Activated T-cell treated with anti-CD3 and anti-CD28 coated beads, Interleukin-2, amount 50 U/mL, for 72 hours (primary cell): ENCODE measurements around the gene C3. TPM values are rescaled to one million over a fixed set of nuclear protein-coding genes. Genes with fewer than 3 reads are reported as not detected.
"Not testable (repeated sequence)": the region's sequence is repeated elsewhere in the genome, so short reads cannot be mapped to it uniquely, and the experiment has no call there.

Source experiments
- ATAC-seq, 2 donors: fragments of 150-1000 bp; cut with Tn5 transposase; replicated peaks in 1 of 2; 2 replicates each; pipeline ENCODE4 v1.10.0; 2021; ENCODE audit warnings: moderate library complexity in 2 of 2, mild to moderate bottlenecking in 1 of 2
- DNase-seq, 2 donors: peaks; one replicate each; pipeline ENCODE4 v3.0.0; 2021 to 2022; ENCODE audit warnings: mixed read lengths in 1 of 2
- H3K27ac Mint-ChIP-seq: one replicate; pipeline ENCODE4 v1.8.0; 2022; ENCODE audit warnings: mild to moderate bottlenecking, moderate library complexity, mixed read lengths
- H3K27me3 Mint-ChIP-seq: one replicate; pipeline ENCODE4 v1.8.0; 2022; ENCODE audit warnings: low read depth, mixed read lengths
- H3K36me3 Mint-ChIP-seq, 2 donors: one replicate each; pipeline ENCODE4 v1.8.0; 2022; ENCODE audit warnings: mixed read lengths in 2 of 2, mild to moderate bottlenecking in 1 of 2; ENCODE audit not compliant: insufficient read depth in 2 of 2
- H3K4me1 Mint-ChIP-seq: one replicate; pipeline ENCODE4 v1.8.0; 2022; ENCODE audit warnings: low read depth, mixed read lengths
- H3K4me3 Mint-ChIP-seq, 2 donors: one replicate each; pipeline ENCODE4 v1.8.0; 2022; ENCODE audit warnings: mild to moderate bottlenecking in 2 of 2, mixed read lengths in 2 of 2, moderate library complexity in 2 of 2
- H3K9me3 Mint-ChIP-seq, 2 donors: one replicate each; pipeline ENCODE4 v1.8.0; 2022; ENCODE audit warnings: mixed read lengths in 2 of 2
- total RNA-seq, 2 donors: library from RNA; stranded (reverse); gene quantifications; one replicate each; pipeline ENCODE4 v1.2.3, GENCODE V29; 2022

The C3 gene
- total RNA-seq, result 1 to 10 TPM; 1.8 to 2.5 TPM

DNA sequence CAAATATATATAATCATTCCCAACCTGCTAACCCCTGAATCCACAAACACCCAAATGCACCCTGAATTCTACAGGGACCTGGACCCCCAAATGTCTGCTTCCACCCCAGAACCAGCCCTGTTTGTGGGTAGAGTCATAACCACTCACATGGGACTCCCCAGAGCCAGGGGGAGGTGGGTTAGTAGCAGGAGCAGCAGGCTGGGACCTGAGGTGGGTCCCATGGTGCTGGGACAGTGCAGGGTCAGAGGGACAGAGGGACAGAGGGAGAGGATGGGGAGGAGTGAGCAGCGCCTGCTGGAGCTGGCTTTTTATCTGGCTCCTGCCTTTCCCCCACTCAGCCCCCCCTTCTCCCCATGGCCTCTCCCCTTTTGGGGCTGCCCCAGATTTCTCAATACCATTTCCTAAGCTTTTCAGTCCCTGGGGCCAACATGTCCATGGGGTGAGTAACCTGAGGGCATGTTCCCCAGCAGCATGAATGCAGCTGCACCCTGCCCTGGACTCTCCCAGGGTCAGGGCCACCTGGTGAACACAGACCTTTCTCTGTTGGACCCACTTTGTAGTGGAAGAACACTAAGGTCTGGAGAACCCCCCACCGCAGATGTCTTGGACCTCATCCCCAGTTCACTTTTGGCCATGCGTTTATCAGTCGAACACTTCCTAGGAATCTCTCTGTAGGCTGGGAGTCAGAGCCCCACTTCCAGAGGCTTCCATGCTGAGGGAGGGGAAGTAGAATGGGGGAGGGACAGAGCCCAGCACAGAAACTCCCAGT, at the start of gene C3:
Gene C3, minus strand, starts transcription at position 282 of the 769 bp plus-strand sequence. Its CDS starts 61 bp downstream, at position 221.
- H3K4me1 Mint-ChIP-seq, result peaks cover 26% of the 10 kb centered on the region
- DNase-seq (no peak), ATAC-seq (peak; percentile 22)
- no peak within 1 kb of the TSS for H3K27ac Mint-ChIP-seq
- peaks cover 7% of the 10 kb centered on the region for H3K27me3 Mint-ChIP-seq
- H3K9me3 Mint-ChIP-seq, result peaks cover 3 to 5% of the 10 kb centered on the region in 2 donors
- H3K4me3 Mint-ChIP-seq, result no peak within 1 kb of the TSS
- peaks cover 0 to 4% of the 10 kb centered on the region in 2 donors for H3K36me3 Mint-ChIP-seq

- peaks cover 49% of the 10 kb centered on the region for H3K4me1 Mint-ChIP-seq
- peak overlapping the region; percentile 76 for H3K27ac Mint-ChIP-seq
- no peaks in the 10 kb centered on the region for H3K27me3 Mint-ChIP-seq
- DNase-seq (peak in 1 of 2 donors; percentile 23), ATAC-seq (no peak)
- peak overlapping the region in 1 of 2 donors; percentile 23 for H3K4me3 Mint-ChIP-seq
- H3K9me3 Mint-ChIP-seq, result peaks cover 0 to 4% of the 10 kb centered on the region in 2 donors
- peaks cover 4 to 8% of the 10 kb centered on the region in 2 donors for H3K36me3 Mint-ChIP-seq
These were observed 48.7 kb upstream of the C3 start for GRCh38 chr19:6769006-6769619.

GRCh38 chr19:6768236-6768785, 47.9 kb upstream of the C3 start:
- peaks cover 43% of the 10 kb centered on the region for H3K4me1 Mint-ChIP-seq
- peak in 1 of 2 donors; percentile 18 for DNase-seq
- peak overlapping the region; percentile 87 to 91 for H3K4me3 Mint-ChIP-seq
- no peak for ATAC-seq
- no peaks in the 10 kb centered on the region for H3K27me3 Mint-ChIP-seq
- H3K9me3 Mint-ChIP-seq, result peaks cover 0 to 4% of the 10 kb centered on the region in 2 donors
- peak overlapping the region; percentile 76 for H3K27ac Mint-ChIP-seq
- peaks cover 0 to 5% of the 10 kb centered on the region in 2 donors for H3K36me3 Mint-ChIP-seq

DNA sequence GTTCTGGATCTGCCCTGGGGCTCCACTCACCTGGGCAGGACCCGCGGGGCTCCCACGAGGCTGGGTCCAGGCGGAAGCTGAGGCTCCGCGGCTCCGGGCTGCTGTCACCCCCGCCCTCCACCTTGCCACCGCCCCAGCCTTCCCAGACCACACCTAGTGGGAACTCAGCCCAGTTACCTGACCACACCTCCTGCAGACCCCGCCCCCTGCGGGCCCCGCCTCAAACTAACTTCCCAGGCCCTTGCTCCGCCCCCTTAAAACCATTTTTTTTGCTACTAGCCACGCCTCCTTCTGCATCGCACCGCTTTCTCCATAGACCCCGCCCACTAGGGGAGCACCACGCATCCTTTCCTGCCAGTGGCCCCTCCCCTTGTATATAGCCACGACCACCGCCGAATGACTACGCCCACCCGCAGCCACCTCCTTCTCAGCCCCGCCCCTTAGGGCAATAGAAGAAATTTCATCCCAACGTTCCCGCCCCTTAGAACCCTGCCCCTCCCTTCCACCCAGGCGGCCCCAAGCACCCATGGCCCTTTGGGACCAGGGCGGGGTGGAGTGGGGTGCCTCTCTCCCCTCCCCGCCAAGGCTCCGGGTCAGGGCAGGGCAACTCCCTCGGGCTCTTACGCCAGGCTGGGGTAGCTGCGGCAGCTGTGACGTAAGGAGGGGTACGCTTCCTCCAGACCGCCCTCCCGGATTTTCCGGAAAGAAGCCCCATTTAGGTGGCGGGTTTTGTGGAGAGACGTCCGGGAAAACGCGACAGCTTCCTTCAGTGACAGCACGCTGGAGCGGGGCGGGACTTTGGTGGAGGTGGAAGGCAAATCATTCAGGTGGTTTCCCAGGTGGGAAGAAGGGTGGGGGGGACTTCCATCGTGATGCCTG, 47.1 kb upstream of the C3 start, which contains the start of gene SH2D3A:
Gene SH2D3A, minus strand, starts transcription at position 79 of the 879 bp plus-strand sequence. CDS start 3,687 bp downstream, outside the sequence.
- Mint-ChIP-seq H3K4me3 (peak within 1 kb of the TSS; percentile 87 to 91), H3K27me3 (no peaks in the 10 kb centered on the region), H3K9me3 (peaks cover 0 to 4% of the 10 kb centered on the region in 2 donors), H3K4me1 (peaks cover 43% of the 10 kb centered on the region), H3K36me3 (peaks cover 0 to 5% of the 10 kb centered on the region in 2 donors), H3K27ac (peak within 1 kb of the TSS; percentile 76)
- DNase-seq, result peak; percentile 95 to 97
- ATAC-seq, result peak; percentile 77 to 79

DNA sequence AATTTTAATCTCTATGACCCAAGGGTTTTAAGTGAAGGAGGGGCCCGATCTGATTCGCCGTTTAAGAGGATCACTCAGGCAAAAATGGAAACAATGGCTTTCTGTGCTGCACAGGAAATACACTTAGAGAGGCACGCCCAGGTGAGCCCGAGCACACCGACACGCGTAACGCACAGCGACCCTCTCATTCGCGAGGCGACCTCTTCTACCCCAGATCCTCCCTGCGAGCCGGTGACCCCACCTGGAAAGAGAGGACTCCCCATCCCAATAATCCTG, 46.6 kb upstream of the C3 start:
- ATAC-seq (peak; percentile 38 to 39), DNase-seq (no peak)
- Mint-ChIP-seq H3K4me3 (peak overlapping the region; percentile 87 to 91), H3K9me3 (peaks cover 0 to 4% of the 10 kb centered on the region in 2 donors), H3K36me3 (peaks cover 0 to 5% of the 10 kb centered on the region in 2 donors), H3K27me3 (no peaks in the 10 kb centered on the region), H3K27ac (peak overlapping the region; percentile 18), H3K4me1 (peaks cover 43% of the 10 kb centered on the region)

- H3K4me3 Mint-ChIP-seq, result peak overlapping the region; percentile 87 to 91
- peaks cover 41% of the 10 kb centered on the region for H3K4me1 Mint-ChIP-seq
- H3K27ac Mint-ChIP-seq, result peak overlapping the region; percentile 18
- DNase-seq (peak; percentile 16 to 24), ATAC-seq (no peak)
- no peaks in the 10 kb centered on the region for H3K9me3 Mint-ChIP-seq
- H3K36me3 Mint-ChIP-seq, result peaks cover 0 to 5% of the 10 kb centered on the region in 2 donors
- no peaks in the 10 kb centered on the region for H3K27me3 Mint-ChIP-seq
These were observed 46.1 kb upstream of the C3 start for GRCh38 chr19:6766357-6767080.

DNA sequence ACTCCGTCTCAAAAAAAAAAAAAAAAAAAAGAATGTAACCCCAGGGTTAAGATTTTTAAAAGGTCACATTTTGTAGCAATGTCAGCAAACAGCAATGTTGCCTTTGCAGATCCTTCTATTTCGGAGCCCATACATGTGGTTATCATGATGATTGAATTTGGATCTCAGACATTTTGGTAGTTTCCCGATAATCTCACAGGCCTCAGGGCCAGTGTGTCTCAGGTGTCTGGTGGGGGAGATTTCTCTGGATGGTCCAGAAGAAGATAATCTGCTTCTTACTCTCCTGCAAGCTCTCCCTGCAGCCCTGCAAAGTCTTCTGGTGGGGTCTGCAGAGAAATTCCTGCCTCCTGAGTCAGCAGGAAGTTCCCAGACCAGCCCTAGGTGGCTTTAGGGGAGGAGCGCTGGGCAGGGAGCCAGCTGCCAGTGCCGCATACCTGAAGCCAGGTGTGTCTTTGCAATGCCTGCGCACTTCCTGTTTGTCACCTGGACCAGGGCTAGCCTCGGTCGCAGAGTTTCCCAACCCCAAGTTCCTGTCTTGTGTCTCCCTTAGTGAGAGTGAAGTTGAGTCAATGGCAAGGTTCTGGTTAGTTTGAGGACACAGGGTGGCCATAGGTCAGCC, 45.4 kb upstream of the C3 start:
- no peak for ATAC-seq
- Mint-ChIP-seq H3K9me3 (no peaks in the 10 kb centered on the region), H3K36me3 (peaks cover 4 to 5% of the 10 kb centered on the region in 2 donors), H3K4me1 (peaks cover 37% of the 10 kb centered on the region), H3K27me3 (no peaks in the 10 kb centered on the region), H3K27ac (peak overlapping the region; percentile 4), H3K4me3 (peak overlapping the region; percentile 87 to 91)
- DNase-seq, result no peak

DNA sequence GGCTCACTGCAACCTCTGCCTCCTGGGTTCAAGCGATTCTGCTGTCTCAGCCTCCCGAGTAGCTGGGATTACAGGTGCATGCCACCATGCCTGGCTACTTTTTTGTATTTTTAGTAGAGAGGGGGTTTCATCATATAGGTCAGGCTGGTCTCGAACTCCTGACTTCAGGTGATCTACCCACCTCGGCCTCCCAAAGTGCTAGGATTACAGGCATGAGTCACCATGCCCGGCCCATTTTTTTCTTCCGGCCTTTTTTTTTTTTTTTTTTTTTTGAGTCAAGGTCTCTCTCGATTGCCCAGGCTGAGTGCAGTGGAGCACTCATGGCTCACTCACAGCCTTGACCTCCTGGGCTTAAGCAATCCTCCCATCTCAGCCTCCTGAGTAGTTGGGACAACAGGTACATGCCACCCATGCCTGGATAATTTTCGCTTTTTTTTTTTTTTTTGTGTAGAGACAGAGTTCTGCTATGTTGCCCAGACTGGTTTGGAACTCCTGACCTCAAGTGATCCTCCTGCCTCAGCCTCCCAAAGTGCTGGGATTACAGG, 41.9 kb upstream of the C3 start:
- not testable (repeated sequence) for H3K27ac Mint-ChIP-seq, ATAC-seq, DNase-seq, H3K4me3 Mint-ChIP-seq, H3K9me3 Mint-ChIP-seq, H3K27me3 Mint-ChIP-seq, H3K36me3 Mint-ChIP-seq
- peaks cover 26% of the 10 kb centered on the region for H3K4me1 Mint-ChIP-seq

GRCh38 chr19:6761053-6761676, 40.7 kb upstream of the C3 start:
- Mint-ChIP-seq H3K4me3 (no peak overlapping the region), H3K27me3 (no peaks in the 10 kb centered on the region), H3K36me3 (peaks cover 4 to 8% of the 10 kb centered on the region in 2 donors), H3K27ac (no peak overlapping the region), H3K4me1 (peaks cover 19% of the 10 kb centered on the region), H3K9me3 (no peaks in the 10 kb centered on the region)
- peak in 1 of 2 donors; percentile 54 for ATAC-seq
- peak; percentile 22 to 32 for DNase-seq

DNA sequence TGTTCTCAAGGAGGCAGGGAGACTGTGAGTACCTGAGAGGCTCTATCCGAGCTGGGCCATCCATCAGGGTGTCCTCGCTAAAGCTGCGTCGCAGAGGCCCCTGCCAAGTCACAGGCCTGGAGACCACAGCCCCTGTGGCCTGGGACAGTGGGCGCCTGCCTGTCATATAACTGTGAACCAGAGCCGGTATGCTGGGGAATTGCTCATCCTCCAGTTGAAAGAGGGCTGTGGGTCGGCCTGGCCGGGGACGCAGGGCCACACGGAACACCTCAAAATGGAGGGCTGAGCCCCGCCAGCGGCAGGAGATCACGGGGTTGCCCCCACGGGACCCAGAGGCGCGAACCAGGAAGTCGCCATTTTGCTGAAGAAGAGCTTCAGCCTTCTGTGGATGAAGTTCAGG, 40.2 kb upstream of the C3 start:
- Mint-ChIP-seq H3K4me3 (no peak overlapping the region), H3K4me1 (peaks cover 13% of the 10 kb centered on the region), H3K9me3 (no peaks in the 10 kb centered on the region), H3K36me3 (peaks cover 3 to 8% of the 10 kb centered on the region in 2 donors), H3K27me3 (no peaks in the 10 kb centered on the region), H3K27ac (no peak overlapping the region)
- ATAC-seq, result no peak
- no peak for DNase-seq

DNA sequence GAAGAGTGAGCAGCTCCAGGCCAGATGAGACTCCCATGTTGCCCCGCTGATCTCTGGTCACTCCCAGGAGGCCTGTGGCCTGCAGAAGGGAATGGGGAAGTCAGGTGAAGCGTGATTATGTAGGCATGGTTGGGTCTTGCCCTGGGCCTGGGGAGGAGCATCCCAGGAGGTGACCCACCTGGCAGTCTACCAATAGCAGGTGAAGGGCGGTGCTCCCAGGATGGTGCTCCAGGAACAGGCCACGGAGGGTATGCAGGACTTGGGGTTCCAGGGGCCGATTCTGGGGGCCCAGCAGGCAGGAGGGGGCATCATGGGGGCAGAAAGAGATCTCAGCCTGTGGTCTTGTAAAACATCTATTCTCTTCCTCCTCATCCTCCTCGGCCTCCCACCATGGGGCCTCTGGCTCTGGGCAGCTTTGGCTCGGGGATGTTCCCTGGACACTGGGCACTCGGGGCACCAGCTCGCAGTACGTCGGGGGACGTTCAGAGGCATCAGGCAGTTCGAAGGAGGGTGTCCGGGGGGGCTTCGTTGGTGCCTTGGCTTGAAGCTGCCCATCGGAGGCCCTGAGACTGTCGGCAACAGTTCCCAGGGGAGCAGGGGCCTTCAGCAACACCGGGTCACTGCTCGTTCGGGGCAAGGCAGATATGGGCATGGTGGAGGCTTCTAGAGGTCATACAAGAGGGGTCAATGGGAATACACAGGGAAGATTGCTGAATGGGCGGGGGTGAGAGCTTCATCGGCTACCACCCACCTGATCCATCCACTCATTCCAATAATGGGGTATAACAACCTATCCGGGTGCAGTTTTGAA, 34.4 kb upstream of the C3 start:
- H3K4me1 Mint-ChIP-seq, result peaks cover 19% of the 10 kb centered on the region
- no peak overlapping the region for H3K27ac Mint-ChIP-seq
- no peaks in the 10 kb centered on the region for H3K9me3 Mint-ChIP-seq
- ATAC-seq, result no peak
- H3K27me3 Mint-ChIP-seq, result no peaks in the 10 kb centered on the region
- H3K4me3 Mint-ChIP-seq, result no peak overlapping the region
- DNase-seq, result no peak
- H3K36me3 Mint-ChIP-seq, result peaks cover 6 to 14% of the 10 kb centered on the region in 2 donors
